Keratinocyte (primary cell): Measurements from ENCODE around the gene DACT1.

Experiments used
- CTCF ChIP-seq, 3 experiments: IDR thresholded peaks in 1 of 3; conservative IDR thresholded peaks in 1 of 3; optimal IDR thresholded peaks in 1 of 3; 2 replicates in 2 of 3; 3 replicates in 1 of 3; pipeline versions ENCODE3 to v1.5.1; 2011; ENCODE audit warnings: low read length in 3 of 3, mild to moderate bottlenecking in 3 of 3, moderate library complexity in 2 of 3, control low read depth in 1 of 3, inconsistent platforms in 1 of 3; ENCODE audit not compliant: insufficient read depth in 2 of 3; ENCODE audit errors: extremely low read depth in 1 of 3
- EZH2 ChIP-seq: IDR thresholded peaks from one replicate; pipeline ENCODE4 v1.6.1; 2012; ENCODE audit warnings: inconsistent platforms, mild to moderate bottlenecking, low read length, moderate library complexity

GRCh38 chr14:58660407-58660806 is 22.6 kb downstream of the DACT1 start:
- TF ChIP-seq CTCF (optimal IDR thresholded peaks at IDR 0.05 in 1 of 3, IDR thresholded peaks at IDR 0.05 in 1 of 3, conservative IDR thresholded peaks at IDR 0.05 in 1 of 3; ENCODE audit: extremely low read depth in 1 of 3, insufficient read depth in 2 of 3, low read length in 3 of 3) (no peak), EZH2 (no peak)
